ENCODE measurements around the gene DCT. TPM values are rescaled to one million over a fixed set of nuclear protein-coding genes. Genes with fewer than 3 reads are reported as not detected.

DCT gene
- total RNA-seq, 1 experiment from 2014 or later, result 0.12 TPM

GRCh38 chr13:94395860-94396259 is 83.6 kb downstream of the DCT start:
- no peak overlapping the region for H3K4me3 ChIP-seq (replicated peaks in 1 of 2; ENCODE audit: low read depth in 1 of 2, low read length in 2 of 2)
- no peaks in the 10 kb centered on the region for H3K36me3 ChIP-seq (ENCODE audit: control insufficient read depth in 1 of 2, insufficient read depth in 2 of 2, low read length in 2 of 2)
- RAD21 ChIA-PET (ENCODE audit: low non-redundant PET in 1 of 2, low total read pairs in 2 of 2, uncharacterized antibody in 2 of 2, unreplicated experiment in 2 of 2), result no interaction called here
- POLR2A ChIA-PET, result no interaction called here
- intact Hi-C loops (cut with micrococcal nuclease), result no loop called here
- H3K79me2 ChIP-seq (ENCODE audit: insufficient read depth, low read length), result no peaks in the 10 kb centered on the region
- H3K27ac ChIP-seq (ENCODE audit: low read depth, low read length), result no peak overlapping the region
- 0 out of 2 replicates have a peak, but pooled peaks cover 8% of the 10 kb centered on the region for H3K27me3 ChIP-seq (ENCODE audit: insufficient read depth, low read length)
- no peaks in the 10 kb centered on the region for H3K4me1 ChIP-seq (ENCODE audit: control insufficient read depth in 1 of 2, insufficient read depth in 2 of 2, low read length in 2 of 2)
- no peak overlapping the region for H2AFZ ChIP-seq (ENCODE audit: low read depth, low read length, poor library complexity, severe bottlenecking)
- TF ChIP-seq SRF (IDR thresholded peaks at IDR 0.05; ENCODE audit: low read depth) (no peak), POLR2AphosphoS5 (IDR thresholded peaks at IDR 0.05; ENCODE audit: low read depth, low read length) (no peak), TCF7L2 (IDR thresholded peaks at IDR 0.05; ENCODE audit: borderline replicate concordance, extremely low read depth, insufficient read depth, insufficient read length) (no peak), JUND (IDR thresholded peaks at IDR 0.05) (no peak), ZFX (IDR thresholded peaks at IDR 0.05) (no peak), ELF1 (IDR thresholded peaks at IDR 0.05; ENCODE audit: borderline replicate concordance, low read depth) (no peak), YY1 (IDR thresholded peaks at IDR 0.05; ENCODE audit: extremely low read depth, insufficient replicate concordance, low read depth, low read length) (no peak), POLR2A (IDR thresholded peaks at IDR 0.05; ENCODE audit: borderline replicate concordance, extremely low read depth, insufficient read depth, insufficient read length) (no peak), SP1 (IDR thresholded peaks at IDR 0.05; ENCODE audit: low read depth) (no peak), EZH2 (IDR thresholded peaks at IDR 0.05) (no peak), ATF3 (IDR thresholded peaks at IDR 0.05) (no peak), CEBPB (IDR thresholded peaks at IDR 0.05; ENCODE audit: low read depth) (no peak)
- no peaks in the 10 kb centered on the region for H3K9me3 ChIP-seq (ENCODE audit: control insufficient read depth in 1 of 2, insufficient read depth in 1 of 2, low read depth in 1 of 2, low read length in 2 of 2)
- CTCF ChIA-PET, result no interaction called here
- no peaks in the 10 kb centered on the region for H3K9me2 ChIP-seq (ENCODE audit: insufficient read depth)
- no peaks in the 10 kb centered on the region; the same call in 1 of the 2 replicates for H4K20me1 ChIP-seq (ENCODE audit: insufficient read depth)
- ATAC-seq, result no peak
- BruUV-seq (replicated peaks), result no TSS peak
- no peak overlapping the region for H3K9ac ChIP-seq (ENCODE audit: low read length)
- DNase-seq (ENCODE audit: low read depth, low spot score), result no peak
- H3K4me2 ChIP-seq (ENCODE audit: low read length), result no peak overlapping the region

- no peaks in the 10 kb centered on the region for H3K9me2 ChIP-seq (ENCODE audit: insufficient read depth)
- BruUV-seq (replicated peaks), result no TSS peak
- DNase-seq (ENCODE audit: low read depth, low spot score) (no peak), ATAC-seq (no peak)
- no peaks in the 10 kb centered on the region for H3K36me3 ChIP-seq (ENCODE audit: control insufficient read depth in 1 of 2, insufficient read depth in 2 of 2, low read length in 2 of 2)
- POLR2A ChIA-PET, result interaction anchor here (0.5 kb wide), 1 partner anchor 8 kb away, joined by 3 read pairs; no protein-coding TSS in a partner anchor
- no peak overlapping the region for H3K27ac ChIP-seq (ENCODE audit: low read depth, low read length)
- H3K9me3 ChIP-seq (ENCODE audit: control insufficient read depth in 1 of 2, insufficient read depth in 1 of 2, low read depth in 1 of 2, low read length in 2 of 2), result no peaks in the 10 kb centered on the region
- H3K4me2 ChIP-seq (ENCODE audit: low read length), result no peak overlapping the region
- CTCF ChIA-PET, result no interaction called here
- H3K4me3 ChIP-seq (replicated peaks in 1 of 2; ENCODE audit: low read depth in 1 of 2, low read length in 2 of 2), result no peak overlapping the region
- intact Hi-C loops (cut with micrococcal nuclease), result no loop called here
- RAD21 ChIA-PET (ENCODE audit: low non-redundant PET in 1 of 2, low total read pairs in 2 of 2, uncharacterized antibody in 2 of 2, unreplicated experiment in 2 of 2), result no interaction called here
- no peak overlapping the region for H3K9ac ChIP-seq (ENCODE audit: low read length)
- H4K20me1 ChIP-seq (ENCODE audit: insufficient read depth), result no peaks in the 10 kb centered on the region; the same call in 1 of the 2 replicates
- no peaks in the 10 kb centered on the region for H3K4me1 ChIP-seq (ENCODE audit: control insufficient read depth in 1 of 2, insufficient read depth in 2 of 2, low read length in 2 of 2)
- no peaks in the 10 kb centered on the region for H3K79me2 ChIP-seq (ENCODE audit: insufficient read depth, low read length)
- H3K27me3 ChIP-seq (ENCODE audit: insufficient read depth, low read length), result 0 out of 2 replicates have a peak, but pooled peaks cover 8% of the 10 kb centered on the region
- no peak overlapping the region for H2AFZ ChIP-seq (ENCODE audit: low read depth, low read length, poor library complexity, severe bottlenecking)
- no peak for TF ChIP-seq ATF3 (IDR thresholded peaks at IDR 0.05)
- no peak for TF ChIP-seq SP1 (IDR thresholded peaks at IDR 0.05; ENCODE audit: low read depth)
- TF ChIP-seq JUND (IDR thresholded peaks at IDR 0.05), result no peak
- TF ChIP-seq FOSL1 (IDR thresholded peaks at IDR 0.05; ENCODE audit: low read depth), result no peak
- TF ChIP-seq POLR2AphosphoS5 (IDR thresholded peaks at IDR 0.05; ENCODE audit: low read depth, low read length), result no peak
- TF ChIP-seq ZNF274 (IDR thresholded peaks at IDR 0.05; ENCODE audit: low read depth, low read length), result no peak
- TF ChIP-seq CTCF (IDR thresholded peaks at IDR 0.05 in 2 of 3, conservative IDR thresholded peaks at IDR 0.05 in 1 of 3; ENCODE audit: borderline replicate concordance in 1 of 3, insufficient read depth in 1 of 3, low read depth in 2 of 3, low read length in 2 of 3), result no peak
- no peak for TF ChIP-seq POLR2A (IDR thresholded peaks at IDR 0.05; ENCODE audit: borderline replicate concordance, extremely low read depth, insufficient read depth, insufficient read length)
- TF ChIP-seq EZH2 (IDR thresholded peaks at IDR 0.05), result no peak
- TF ChIP-seq SIN3A (IDR thresholded peaks at IDR 0.05; ENCODE audit: low read depth), result no peak
- no peak for TF ChIP-seq EZH2phosphoT487 (IDR thresholded peaks at IDR 0.05; ENCODE audit: borderline replicate concordance)
- no peak for TF ChIP-seq CEBPB (IDR thresholded peaks at IDR 0.05; ENCODE audit: low read depth)
- no peak for TF ChIP-seq EGR1 (IDR thresholded peaks at IDR 0.05; ENCODE audit: low read depth)
- TF ChIP-seq ELF1 (IDR thresholded peaks at IDR 0.05; ENCODE audit: borderline replicate concordance, low read depth), result no peak
- TF ChIP-seq TCF7L2 (IDR thresholded peaks at IDR 0.05; ENCODE audit: borderline replicate concordance, extremely low read depth, insufficient read depth, insufficient read length), result no peak
- TF ChIP-seq RAD21 (IDR thresholded peaks at IDR 0.05; ENCODE audit: low read depth), result no peak
Observed at GRCh38 chr13:94394723-94395122, 84.8 kb downstream of the DCT start.

All from HCT116 (cell line).